ENCODE results near the gene KRAS. TPM values are rescaled to one million over a fixed set of nuclear protein-coding genes. Genes with fewer than 3 reads are reported as not detected.

The KRAS gene
- total RNA-seq, 1 donor from 2014 or later, result 24.3 TPM

- Mint-ChIP-seq H3K27ac (ENCODE audit: unreplicated experiment) (peak overlapping the region; percentile 70), H3K27me3 (ENCODE audit: unreplicated experiment) (no peaks in the 10 kb centered on the region), H3K9me3 (ENCODE audit: unreplicated experiment) (no peaks in the 10 kb centered on the region), H3K4me1 (ENCODE audit: unreplicated experiment) (peaks cover 20% of the 10 kb centered on the region), H3K36me3 (ENCODE audit: unreplicated experiment) (peaks cover 3% of the 10 kb centered on the region), H3K4me3 (ENCODE audit: unreplicated experiment) (peak overlapping the region; percentile 66)
- no peak for TF ChIP-seq CTCF (IDR thresholded peaks at IDR 0.05)
- no peak for DNase-seq (ENCODE audit: extremely low spot score, unreplicated experiment)
Observed at GRCh38 chr12:25251769-25252168, 1.0 kb upstream of the KRAS start.

- H3K4me1 Mint-ChIP-seq (ENCODE audit: unreplicated experiment), result peaks cover 26% of the 10 kb centered on the region
- TF ChIP-seq CTCF (IDR thresholded peaks at IDR 0.05), result no peak
- peaks cover 11% of the 10 kb centered on the region for H3K36me3 Mint-ChIP-seq (ENCODE audit: unreplicated experiment)
- H3K4me3 Mint-ChIP-seq (ENCODE audit: unreplicated experiment), result peak overlapping the region; percentile 91
- H3K27ac Mint-ChIP-seq (ENCODE audit: unreplicated experiment), result peak overlapping the region; percentile 83
- no peaks in the 10 kb centered on the region for H3K9me3 Mint-ChIP-seq (ENCODE audit: unreplicated experiment)
- DNase-seq (ENCODE audit: extremely low spot score, unreplicated experiment), result no peak
- H3K27me3 Mint-ChIP-seq (ENCODE audit: unreplicated experiment), result no peaks in the 10 kb centered on the region
Observed at GRCh38 chr12:25249931-25250738, 594 bp downstream of the KRAS start.

- no peaks in the 10 kb centered on the region for H3K9me3 Mint-ChIP-seq (ENCODE audit: unreplicated experiment)
- DNase-seq (ENCODE audit: extremely low spot score, unreplicated experiment), result no peak
- H3K27ac Mint-ChIP-seq (ENCODE audit: unreplicated experiment), result no peak overlapping the region
- H3K4me1 Mint-ChIP-seq (ENCODE audit: unreplicated experiment), result peaks cover 26% of the 10 kb centered on the region
- peaks cover 11% of the 10 kb centered on the region for H3K36me3 Mint-ChIP-seq (ENCODE audit: unreplicated experiment)
- no peaks in the 10 kb centered on the region for H3K27me3 Mint-ChIP-seq (ENCODE audit: unreplicated experiment)
- H3K4me3 Mint-ChIP-seq (ENCODE audit: unreplicated experiment), result peak overlapping the region; percentile 91
- no peak for TF ChIP-seq CTCF (IDR thresholded peaks at IDR 0.05)
Observed at GRCh38 chr12:25248732-25249131, 2.0 kb downstream of the KRAS start.

- TF ChIP-seq CTCF (IDR thresholded peaks at IDR 0.05), result no peak
- H3K27ac Mint-ChIP-seq (ENCODE audit: unreplicated experiment), result no peak overlapping the region
- no peak overlapping the region for H3K4me3 Mint-ChIP-seq (ENCODE audit: unreplicated experiment)
Observed at GRCh38 chr12:25248137-25248536, 2.6 kb downstream of the KRAS start.

GRCh38 chr12:25245491-25245890, 5.2 kb downstream of the KRAS start:
- TF ChIP-seq CTCF (IDR thresholded peaks at IDR 0.05), result no peak
- Mint-ChIP-seq H3K4me3 (ENCODE audit: unreplicated experiment) (no peak overlapping the region), H3K27ac (ENCODE audit: unreplicated experiment) (no peak overlapping the region), H3K9me3 (ENCODE audit: unreplicated experiment) (no peaks in the 10 kb centered on the region), H3K27me3 (ENCODE audit: unreplicated experiment) (no peaks in the 10 kb centered on the region), H3K4me1 (ENCODE audit: unreplicated experiment) (peaks cover 25% of the 10 kb centered on the region), H3K36me3 (ENCODE audit: unreplicated experiment) (peaks cover 11% of the 10 kb centered on the region)
- DNase-seq (ENCODE audit: extremely low spot score, unreplicated experiment), result no peak

More at GRCh38 chr12:25248137-25248536, 2.6 kb downstream of the KRAS start:
- Mint-ChIP-seq H3K27me3 (ENCODE audit: unreplicated experiment) (no peaks in the 10 kb centered on the region), H3K36me3 (ENCODE audit: unreplicated experiment) (peaks cover 11% of the 10 kb centered on the region), H3K4me1 (ENCODE audit: unreplicated experiment) (peaks cover 26% of the 10 kb centered on the region), H3K9me3 (ENCODE audit: unreplicated experiment) (no peaks in the 10 kb centered on the region)
- DNase-seq (ENCODE audit: extremely low spot score, unreplicated experiment), result no peak

Measured in osteocyte (in vitro differentiated cells).